Measurements from ENCODE around the gene GJB1.

Gene GJB1

DNA sequence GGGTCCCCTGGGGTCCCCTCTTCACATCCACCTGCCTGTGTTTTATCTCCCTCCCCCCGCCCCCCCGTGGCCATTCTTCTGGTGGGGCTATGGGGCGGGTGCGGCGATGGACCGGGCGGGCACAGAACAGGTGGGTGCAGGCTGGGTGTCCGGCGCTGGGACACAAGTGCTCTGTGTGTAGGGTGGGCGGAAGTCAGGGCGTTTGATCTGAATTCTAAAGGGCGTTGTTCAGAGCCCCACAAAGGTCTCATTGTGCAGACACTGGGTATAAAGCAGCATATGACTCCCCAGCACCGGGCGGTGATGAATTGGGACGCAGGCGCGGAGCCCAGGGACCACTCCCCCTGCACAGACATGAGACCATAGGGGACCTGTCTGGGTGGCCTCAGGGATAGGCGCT is at the start of gene GJB1:
TSS of gene GJB1 (plus strand) at position 296 of the 400 bp plus-strand sequence. CDS start 484 bp downstream, outside the sequence.
- peaks cover 0 to 2% of the 10 kb centered on the region in 2 donors for H3K27me3 ChIP-seq
- no peak within 1 kb of the TSS for H3K4me3 ChIP-seq
- no peaks in the 10 kb centered on the region for H3K4me1 ChIP-seq
- TF ChIP-seq, protein P1, sequence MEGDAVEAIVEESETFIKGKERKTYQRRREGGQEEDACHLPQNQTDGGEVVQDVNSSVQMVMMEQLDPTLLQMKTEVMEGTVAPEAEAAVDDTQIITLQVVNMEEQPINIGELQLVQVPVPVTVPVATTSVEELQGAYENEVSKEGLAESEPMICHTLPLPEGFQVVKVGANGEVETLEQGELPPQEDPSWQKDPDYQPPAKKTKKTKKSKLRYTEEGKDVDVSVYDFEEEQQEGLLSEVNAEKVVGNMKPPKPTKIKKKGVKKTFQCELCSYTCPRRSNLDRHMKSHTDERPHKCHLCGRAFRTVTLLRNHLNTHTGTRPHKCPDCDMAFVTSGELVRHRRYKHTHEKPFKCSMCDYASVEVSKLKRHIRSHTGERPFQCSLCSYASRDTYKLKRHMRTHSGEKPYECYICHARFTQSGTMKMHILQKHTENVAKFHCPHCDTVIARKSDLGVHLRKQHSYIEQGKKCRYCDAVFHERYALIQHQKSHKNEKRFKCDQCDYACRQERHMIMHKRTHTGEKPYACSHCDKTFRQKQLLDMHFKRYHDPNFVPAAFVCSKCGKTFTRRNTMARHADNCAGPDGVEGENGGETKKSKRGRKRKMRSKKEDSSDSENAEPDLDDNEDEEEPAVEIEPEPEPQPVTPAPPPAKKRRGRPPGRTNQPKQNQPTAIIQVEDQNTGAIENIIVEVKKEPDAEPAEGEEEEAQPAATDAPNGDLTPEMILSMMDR (IDR thresholded peaks at IDR 0.05), result no peak
- intact Hi-C loops (cut with DNase I; ENCODE audit: low total_unique reads), result no loop called here
- no peaks in the 10 kb centered on the region for H3K9me3 ChIP-seq
- DNase-seq, result no peak
- H3K36me3 ChIP-seq, result no peaks in the 10 kb centered on the region
- no peak within 1 kb of the TSS for H3K27ac ChIP-seq

DNA sequence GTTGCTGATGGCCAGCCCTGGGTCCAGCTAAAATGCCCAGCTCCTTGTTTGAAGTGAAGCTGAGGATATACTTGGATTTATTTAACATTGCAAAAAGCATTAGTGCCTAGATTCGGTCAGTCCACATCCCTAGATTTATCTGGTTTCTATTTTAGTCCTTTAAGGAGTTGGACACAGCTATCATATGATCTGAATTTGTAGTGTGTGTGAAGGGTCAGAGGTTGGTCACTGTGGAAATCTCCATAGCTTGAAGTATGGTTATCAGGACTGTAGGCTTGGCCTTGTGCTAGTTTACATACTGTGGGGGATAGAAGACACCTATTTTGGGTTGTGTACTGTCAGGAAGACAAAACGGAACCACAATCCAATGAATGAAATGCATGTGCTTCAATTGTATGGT is 49.6 kb upstream of the GJB1 start:
- H3K27me3 ChIP-seq, result no peaks in the 10 kb centered on the region
- no peaks in the 10 kb centered on the region for H3K4me1 ChIP-seq
- TF ChIP-seq, protein P1 (IDR thresholded peaks at IDR 0.05), result no peak
- no peaks in the 10 kb centered on the region for H3K9me3 ChIP-seq
- intact Hi-C loops (cut with DNase I; ENCODE audit: low total_unique reads), result loop anchor here (10.0 kb wide), 2 partner anchors 79 to 199 kb away; partner anchors contain the start of gene FOXO4
- H3K27ac ChIP-seq, result no peak overlapping the region
- H3K36me3 ChIP-seq, result no peaks in the 10 kb centered on the region
- no peak overlapping the region for H3K4me3 ChIP-seq
- no peak for DNase-seq

DNA sequence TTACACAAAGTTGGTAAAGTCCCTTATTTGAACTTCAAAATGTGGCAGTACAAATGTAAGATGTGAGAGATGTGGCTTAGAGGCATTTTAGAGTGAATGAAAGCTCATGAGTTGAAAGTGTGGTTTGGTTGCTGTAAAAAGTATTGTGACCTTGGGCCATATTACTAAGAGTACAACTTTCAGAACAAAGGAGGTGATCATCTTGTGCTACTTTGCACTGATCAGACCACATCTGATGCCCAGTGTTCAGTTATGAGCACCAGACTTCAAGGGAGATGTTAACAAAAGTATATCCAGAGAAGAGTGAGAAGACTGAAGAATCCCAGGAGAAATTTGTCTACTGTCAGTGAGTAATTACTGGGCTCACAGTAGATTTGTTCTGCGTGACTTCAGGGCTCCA is 48.2 kb upstream of the GJB1 start:
- H3K27ac ChIP-seq, result no peak overlapping the region
- H3K4me3 ChIP-seq, result no peak overlapping the region
- intact Hi-C loops (cut with DNase I; ENCODE audit: low total_unique reads), result loop anchor here (5.0 to 10.0 kb wide), 3 partner anchors 80 to 402 kb away; partner anchors contain the start of gene FOXO4
- TF ChIP-seq, protein P1 (IDR thresholded peaks at IDR 0.05), result no peak
- no peaks in the 10 kb centered on the region for H3K4me1 ChIP-seq
- no peaks in the 10 kb centered on the region for H3K27me3 ChIP-seq
- H3K9me3 ChIP-seq, result no peaks in the 10 kb centered on the region
- H3K36me3 ChIP-seq, result no peaks in the 10 kb centered on the region
- DNase-seq, result no peak

DNA sequence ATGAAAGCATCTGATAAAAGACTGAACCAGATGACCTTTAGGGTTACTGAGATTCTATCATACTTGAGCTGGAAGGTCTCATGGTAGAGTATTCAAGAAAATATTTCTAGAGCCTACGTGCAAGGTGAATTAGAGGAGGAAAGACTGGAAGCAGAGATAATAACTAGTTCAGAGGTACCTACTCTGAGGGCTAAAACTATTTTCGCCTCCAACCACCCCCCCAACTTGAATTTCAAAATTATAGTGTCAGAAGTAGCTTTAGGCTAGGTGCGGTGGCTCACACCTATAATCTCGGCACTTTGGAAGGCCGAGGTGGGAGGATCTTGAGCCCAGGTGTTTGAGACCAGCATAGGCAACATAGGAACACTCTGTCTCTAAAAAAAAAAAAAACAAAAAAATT is 47.5 kb upstream of the GJB1 start:
- intact Hi-C loops (cut with DNase I; ENCODE audit: low total_unique reads), result loop anchor here (5.0 to 10.0 kb wide), 3 partner anchors 81 to 403 kb away; partner anchors contain the start of gene FOXO4
- TF ChIP-seq, protein P1 (IDR thresholded peaks at IDR 0.05), result no peak

DNA sequence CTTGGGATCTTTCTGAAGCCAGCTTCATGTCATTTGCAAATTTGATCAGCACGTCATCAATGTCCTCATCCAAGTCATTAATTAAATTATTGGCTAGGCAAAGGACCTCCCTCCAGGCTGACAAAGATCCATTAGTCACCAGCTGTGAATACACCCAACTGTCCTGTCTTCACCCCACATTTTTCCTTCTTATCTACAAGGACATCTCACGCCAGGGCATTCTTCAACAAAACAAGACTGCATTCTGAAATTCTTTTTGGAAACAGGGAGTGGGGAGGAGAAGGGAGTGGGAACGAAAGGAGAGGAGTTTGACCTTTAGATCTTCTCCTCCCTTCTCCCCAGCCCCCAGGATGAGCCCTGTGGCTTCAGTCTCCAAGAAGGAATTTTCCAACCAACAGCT is 45.7 kb upstream of the GJB1 start:
- H3K36me3 ChIP-seq, result no peaks in the 10 kb centered on the region
- H3K9me3 ChIP-seq, result no peaks in the 10 kb centered on the region
- DNase-seq, result no peak
- H3K4me1 ChIP-seq, result peaks cover 0 to 6% (median 0%) of the 10 kb centered on the region in 4 donors
- no peak overlapping the region for H3K4me3 ChIP-seq
- H3K27me3 ChIP-seq, result no peaks in the 10 kb centered on the region
- intact Hi-C loops (cut with DNase I; ENCODE audit: low total_unique reads), result loop anchor here (5.0 to 10.0 kb wide), 3 partner anchors 83 to 405 kb away; partner anchors contain the start of gene FOXO4
- TF ChIP-seq, protein P1 (IDR thresholded peaks at IDR 0.05), result no peak
- no peak overlapping the region for H3K27ac ChIP-seq

More for the DNA sequence above, 47.5 kb upstream of the GJB1 start:
- no peaks in the 10 kb centered on the region for H3K4me1 ChIP-seq
- H3K27me3 ChIP-seq, result no peaks in the 10 kb centered on the region
- H3K9me3 ChIP-seq, result no peaks in the 10 kb centered on the region
- H3K4me3 ChIP-seq, result no peak overlapping the region
- H3K36me3 ChIP-seq, result no peaks in the 10 kb centered on the region
- no peak overlapping the region for H3K27ac ChIP-seq
- DNase-seq, result no peak

Data from tibial artery (tissue), 4 donors.